IMR-90 (cell line): ENCODE measurements around the gene RNU6-9. TPM values are rescaled to one million over a fixed set of nuclear protein-coding genes. Genes with fewer than 3 reads are reported as not detected.

Experiments
- ATAC-seq: fragments of 200-7000 bp; cut with Tn5 transposase; 2 replicates; pipeline ENCODE4 v1.9.1; 2020; ENCODE audit warnings: low read depth, mild to moderate bottlenecking, moderate library complexity
- BruUV-seq: library from RNA; stranded (reverse); fragments of 400-500 nt; replicated peaks from 2 replicates; lab custom pipeline; 2021; lab: Mats Ljungman, UMichigan
- CTCF ChIA-PET: fragments of 300-600 bp; formaldehyde crosslinking; extraction: SDS; loops from one replicate; lab custom pipeline; 2021; ENCODE audit warnings: antibody characterized with exemption; lab: Yijun Ruan, JAX
- POLR2A ChIA-PET: fragments of 300-600 bp; sonication (Branson Sonifier 250); formaldehyde crosslinking; loops from one replicate; lab custom pipeline; 2022; ENCODE audit warnings: antibody characterized with exemption; ENCODE audit not compliant: unreplicated experiment; lab: Charles Lee
- DNase-seq: peaks from one replicate; pipeline ENCODE4 v3.0.0; 2013
- H2AFZ ChIP-seq: replicated peaks from 2 replicates; pipeline ENCODE3; 2013; ENCODE audit warnings: low read length, mild to moderate bottlenecking; ENCODE audit not compliant: poor library complexity
- H2AK5ac ChIP-seq: 2 replicates; pipeline ENCODE4 v1.6.1; 2013; ENCODE audit warnings: low read depth, low read length, inconsistent platforms
- H2AK9ac ChIP-seq: replicated peaks from 2 replicates; pipeline ENCODE3; 2013; ENCODE audit warnings: mild to moderate bottlenecking, low read depth, low read length, moderate library complexity; ENCODE audit not compliant: poor library complexity
- H2BK120ac ChIP-seq: 2 replicates; pipeline ENCODE4 v1.6.1; 2013; ENCODE audit warnings: low read depth, low read length, inconsistent platforms
- H2BK15ac ChIP-seq: 3 replicates; pipeline ENCODE4 v1.6.1; 2013; ENCODE audit warnings: low read depth, low read length, inconsistent platforms
- H2BK20ac ChIP-seq: 2 replicates; pipeline ENCODE4 v1.6.1; 2013; ENCODE audit warnings: low read depth, mild to moderate bottlenecking, inconsistent platforms, low read length, moderate library complexity
- H2BK5ac ChIP-seq: 2 replicates; pipeline ENCODE4 v1.6.1; 2013; ENCODE audit warnings: mild to moderate bottlenecking, low read depth, low read length, inconsistent platforms; ENCODE audit not compliant: poor library complexity, severe bottlenecking
- H3K14ac ChIP-seq: replicated peaks from 2 replicates; pipeline ENCODE4 v1.6.1; 2013; ENCODE audit warnings: low read depth, low read length, inconsistent platforms
- H3K18ac ChIP-seq: 2 replicates; pipeline ENCODE4 v1.6.1; 2013; ENCODE audit warnings: low read depth, low read length, control low read depth
- H3K23ac ChIP-seq: 2 replicates; pipeline ENCODE4 v1.6.1; 2013; ENCODE audit warnings: low read depth, low read length, inconsistent platforms
- H3K27ac ChIP-seq: 2 replicates; pipeline ENCODE4 v1.5.1; 2013; ENCODE audit warnings: mild to moderate bottlenecking, control low read depth, low read length; ENCODE audit not compliant: insufficient read depth
- H3K27me3 ChIP-seq: 2 replicates; pipeline ENCODE4 v1.6.1; 2013; ENCODE audit warnings: low read length; ENCODE audit not compliant: control insufficient read depth, insufficient read depth
- H3K36me3 ChIP-seq: 2 replicates; pipeline ENCODE4 v1.6.1; 2013; ENCODE audit warnings: low read length, mixed read lengths; ENCODE audit not compliant: control insufficient read depth, insufficient read depth
- H3K4ac ChIP-seq: 2 replicates; pipeline ENCODE4 v1.6.1; 2013; ENCODE audit warnings: low read depth, low read length, inconsistent platforms
- H3K4me1 ChIP-seq: 2 replicates; pipeline ENCODE4 v1.6.1; 2013; ENCODE audit warnings: low read length, mixed read lengths; ENCODE audit not compliant: control insufficient read depth, insufficient read depth
- H3K4me2 ChIP-seq: 2 replicates; pipeline ENCODE4 v1.6.1; 2013; ENCODE audit warnings: low read depth, mild to moderate bottlenecking, control low read depth, low read length, moderate library complexity
- H3K4me3 ChIP-seq: 2 replicates; pipeline ENCODE4 v1.5.1; 2013; ENCODE audit warnings: low read depth, mild to moderate bottlenecking, control low read depth, low read length, moderate library complexity; ENCODE audit not compliant: insufficient read depth
- H3K56ac ChIP-seq: 2 replicates; pipeline ENCODE4 v1.6.1; 2013; ENCODE audit warnings: low read length, inconsistent platforms; ENCODE audit not compliant: insufficient read depth; ENCODE audit errors: extremely low read depth
- H3K79me1 ChIP-seq, 2 experiments: 2 replicates each; pipeline ENCODE4 v1.6.1; 2013; ENCODE audit warnings: low read length in 2 of 2, inconsistent platforms in 1 of 2, low read depth in 1 of 2
- H3K9ac ChIP-seq: 2 replicates; pipeline ENCODE4 v1.6.1; 2013; ENCODE audit warnings: low read depth, low read length, control low read depth
- H3K9me1 ChIP-seq: 2 replicates; pipeline ENCODE4 v1.6.1; 2013; ENCODE audit warnings: low read length, inconsistent platforms; ENCODE audit not compliant: insufficient read depth
- H3K9me3 ChIP-seq: 2 replicates; pipeline ENCODE4 v1.6.1; 2013; ENCODE audit warnings: low read length; ENCODE audit not compliant: control insufficient read depth, insufficient read depth
- H4K20me1 ChIP-seq: 2 replicates; pipeline ENCODE4 v1.6.1; 2013; ENCODE audit warnings: low read length, inconsistent platforms; ENCODE audit not compliant: insufficient read depth
- H4K5ac ChIP-seq: 2 replicates; pipeline ENCODE4 v1.6.1; 2013; ENCODE audit warnings: mild to moderate bottlenecking, low read depth, low read length, control low read depth
- H4K8ac ChIP-seq, 2 experiments: 2 replicates each; pipeline ENCODE4 v1.6.1; 2013; ENCODE audit warnings: low read depth in 2 of 2, low read length in 2 of 2, control low read depth in 1 of 2, inconsistent platforms in 1 of 2
- H4K91ac ChIP-seq: 2 replicates; pipeline ENCODE4 v1.6.1; 2013; ENCODE audit warnings: low read depth, low read length, inconsistent platforms; ENCODE audit not compliant: insufficient read depth
- BHLHE40 ChIP-seq: fragments of 150-350 bp; IDR thresholded peaks from 2 replicates; pipeline ENCODE4 v1.6.1; 2016; ENCODE audit warnings: mild to moderate bottlenecking, low read depth, low read length
- CEBPB ChIP-seq: IDR thresholded peaks from 2 replicates; pipeline ENCODE4 v1.6.1; 2012; ENCODE audit warnings: low read depth, low read length, improper control_type of control experiment
- CHD1 ChIP-seq: IDR thresholded peaks from 2 replicates; pipeline ENCODE4 v1.6.1; 2012; ENCODE audit warnings: low read depth, low read length, improper control_type of control experiment
- CTCF ChIP-seq: conservative IDR thresholded peaks from 2 replicates; pipeline ENCODE4 v1.5.1; 2012; ENCODE audit warnings: mild to moderate bottlenecking, low read depth, low read length, improper control_type of control experiment
- FOS ChIP-seq: fragments of 150-350 bp; IDR thresholded peaks from 2 replicates; pipeline ENCODE4 v1.6.1; 2016; ENCODE audit warnings: low read depth, low read length
- MAFK ChIP-seq: IDR thresholded peaks from 2 replicates; pipeline ENCODE4 v1.6.1; 2012; ENCODE audit warnings: low read depth, low read length, improper control_type of control experiment
- MAZ ChIP-seq: IDR thresholded peaks from 2 replicates; pipeline ENCODE4 v1.6.1; 2012; ENCODE audit warnings: low read depth, mild to moderate bottlenecking, low read length, improper control_type of control experiment, moderate library complexity, borderline replicate concordance
- MXI1 ChIP-seq: IDR thresholded peaks from 2 replicates; pipeline ENCODE4 v1.6.1; 2012; ENCODE audit warnings: low read depth, mild to moderate bottlenecking, low read length, moderate library complexity, borderline replicate concordance
- POLR2A ChIP-seq: IDR thresholded peaks from 2 replicates; pipeline ENCODE4 v1.6.1; 2012; ENCODE audit warnings: mild to moderate bottlenecking, low read depth, low read length
- RAD21 ChIP-seq: IDR thresholded peaks from 2 replicates; pipeline ENCODE4 v1.6.1; 2012; ENCODE audit warnings: low read length, improper control_type of control experiment
- RCOR1 ChIP-seq: IDR thresholded peaks from 2 replicates; pipeline ENCODE4 v1.6.1; 2012; ENCODE audit warnings: mild to moderate bottlenecking, low read length, improper control_type of control experiment; ENCODE audit not compliant: insufficient replicate concordance
- RFX5 ChIP-seq: IDR thresholded peaks from 2 replicates; pipeline ENCODE4 v1.8.0; 2012; ENCODE audit warnings: low read depth, mild to moderate bottlenecking, low read length, moderate library complexity
- SMC3 ChIP-seq: fragments of 150-350 bp; IDR thresholded peaks from 2 replicates; pipeline ENCODE4 v1.6.1; 2016; ENCODE audit warnings: low read depth, mild to moderate bottlenecking, antibody characterized with exemption, low read length, moderate library complexity
- USF2 ChIP-seq: fragments of 150-350 bp; IDR thresholded peaks from 2 replicates; pipeline ENCODE4 v1.6.1; 2017; ENCODE audit warnings: mild to moderate bottlenecking, antibody characterized with exemption, low read length, low read depth
- WGBS, 2 experiments: methylation state at CpG; one replicate each; pipeline versions ENCODE4 v1.1.5 to v1.1.7; 2013; ENCODE audit warnings: missing lambda C conversion rate in 2 of 2; ENCODE audit not compliant: insufficient read length in 1 of 2; ENCODE audit errors: extremely low coverage in 2 of 2; 5-methylcytosine and 5-hydroxymethylcytosine counted together
- dilution Hi-C: fragments of 300-500 bp; cut with HindIII; formaldehyde crosslinking; loops from one replicate; pipeline ENCODE4 v1.14.3; 2018; ENCODE audit warnings: low sequenced_read_pairs; ENCODE audit not compliant: unreplicated experiment
- in situ Hi-C: fragments of 300-500 bp; cut with MboI; formaldehyde crosslinking; loops from 3 replicates; pipeline ENCODE4 v1.14.3; 2019; ENCODE audit warnings: low sequenced_read_pairs, inconsistent platforms, mixed read lengths
- intact Hi-C: fragments of 100-400 bp; cut with micrococcal nuclease; formaldehyde crosslinking; loops from 2 replicates; pipeline ENCODE4 v1.10.0; 2022
- polyA plus RNA-seq, 3 experiments: library from polyadenylated mRNA; depleted of rRNA; stranded (reverse); fragments of >200 nt; gene quantifications; 2 replicates each; pipeline ENCODE4 v1.2.3, GENCODE V29; 2012; ENCODE audit warnings: low replicate concordance in 1 of 3
- total RNA-seq: library from RNA; depleted of rRNA; stranded (reverse); fragments of >200 nt; gene quantifications from 2 replicates; pipeline ENCODE4 v1.2.3, GENCODE V29; 2012

RNU6-9 gene
- total and polyA plus RNA-seq, 2 of the 4 experiments (the other 2 are of a cell fraction), result not detected

- H3K4me3 ChIP-seq, result no peak overlapping the region
- in situ Hi-C loops, result loop anchor here (5.0 kb wide), 2 partner anchors 63 to 142 kb away; partner anchors contain the start of gene WDR18
- no peaks in the 10 kb centered on the region for H4K20me1 ChIP-seq
- H3K4me2 ChIP-seq, result no peak overlapping the region
- H3K27me3 ChIP-seq, result peaks cover 38% of the 10 kb centered on the region
- no peak overlapping the region for H3K23ac ChIP-seq
- ATAC-seq (no peak), DNase-seq (no peak)
- H4K5ac ChIP-seq, result no peak overlapping the region
- H3K9ac ChIP-seq, result no peak overlapping the region
- no peak overlapping the region for H3K56ac ChIP-seq
- peaks cover 6% of the 10 kb centered on the region for H3K4me1 ChIP-seq
- POLR2A ChIA-PET, result no interaction called here
- no TSS peak for BruUV-seq
- no peaks in the 10 kb centered on the region for H3K36me3 ChIP-seq
- no peak overlapping the region for H2AK5ac ChIP-seq
- no peak overlapping the region for H3K27ac ChIP-seq
- H4K91ac ChIP-seq, result no peak overlapping the region
- intact Hi-C loops, result loop anchor here (2.0 kb wide), 2 partner anchors 63 to 255 kb away; no protein-coding TSS in a partner anchor
- dilution Hi-C loops, result no loop called here
- H3K14ac ChIP-seq, result no peak overlapping the region
- no peak overlapping the region for H2BK5ac ChIP-seq
- no peak overlapping the region for H2BK120ac ChIP-seq
- H2BK15ac ChIP-seq, result no peak overlapping the region
- peak overlapping the region; percentile 51 for H2AFZ ChIP-seq
- H3K79me1 ChIP-seq, result 0 out of 4 replicates have a peak, but pooled peaks cover 0 to 5% of the 10 kb centered on the region in 2 experiments
- CTCF ChIA-PET, result no interaction called here
- H3K9me1 ChIP-seq, result no peaks in the 10 kb centered on the region
- H3K9me3 ChIP-seq, result no peaks in the 10 kb centered on the region
- H3K4ac ChIP-seq, result no peak overlapping the region
- WGBS, 2 experiments, result 6% methylated on average over 44 of the region's 68 CpGs; no CpG with 5 or more reads in 1 of the 2 experiments
- no peak overlapping the region for H3K18ac ChIP-seq
- H4K8ac ChIP-seq, result no peak overlapping the region
- H2BK20ac ChIP-seq, result no peak overlapping the region
- no peak overlapping the region for H2AK9ac ChIP-seq
- TF ChIP-seq CHD1, result no peak
- no peak for TF ChIP-seq MXI1
- TF ChIP-seq SMC3, result no peak
- TF ChIP-seq CEBPB, result no peak
- TF ChIP-seq MAZ, result no peak
- no peak for TF ChIP-seq MAFK
- no peak for TF ChIP-seq POLR2A
- TF ChIP-seq CTCF, result no peak
- no peak for TF ChIP-seq RCOR1
- TF ChIP-seq FOS, result no peak
- no peak for TF ChIP-seq RFX5
- no peak for TF ChIP-seq RAD21
- TF ChIP-seq BHLHE40, result no peak
- no peak for TF ChIP-seq USF2
Measured at GRCh38 chr19:919199-920050, 26.1 kb downstream of the RNU6-9 start.
